Measurements from ENCODE around the gene STIMATE.

The STIMATE gene

DNA sequence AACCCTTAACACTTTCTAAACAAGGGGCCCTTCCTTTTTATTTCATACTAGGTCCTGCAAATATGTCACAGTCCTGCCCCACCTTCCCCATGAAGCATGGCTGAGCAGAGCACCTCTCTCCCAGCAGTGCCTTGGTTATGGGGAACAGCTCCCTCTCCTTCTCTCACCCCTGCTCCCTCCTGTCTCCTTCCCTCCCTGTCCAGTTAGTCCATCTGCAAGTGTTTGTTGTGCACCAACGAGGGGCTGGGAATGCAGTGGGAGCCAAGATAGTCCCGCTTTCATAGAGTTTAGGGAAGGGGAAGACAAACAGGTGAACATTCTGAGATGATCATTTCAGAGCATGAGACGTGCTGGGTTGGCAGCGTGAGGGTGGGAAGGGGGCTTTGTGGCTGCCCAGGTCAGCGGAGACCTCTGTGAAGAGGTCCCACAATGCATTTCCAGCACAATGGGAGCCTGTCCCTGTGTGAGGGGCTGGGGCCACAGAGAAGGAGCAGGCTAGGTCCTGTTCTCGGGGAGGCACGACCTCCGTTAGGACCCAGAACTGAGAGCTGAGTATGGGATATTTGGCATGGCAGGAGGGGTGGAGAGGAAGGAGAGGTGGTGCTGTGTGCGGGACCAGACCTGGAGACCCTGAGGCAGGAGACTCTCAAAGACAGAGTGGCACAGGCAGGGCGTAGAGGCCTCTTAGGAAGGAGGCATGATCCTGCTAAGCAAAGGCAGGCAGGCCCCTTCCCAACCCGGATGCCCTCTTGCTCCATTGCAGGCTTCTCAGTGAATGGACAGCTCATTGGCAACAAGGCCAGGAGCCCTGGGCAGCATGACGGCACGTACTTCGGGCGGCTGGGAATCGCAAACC is 108.2 kb downstream of the STIMATE start:
- no peak for DNase-seq

DNA sequence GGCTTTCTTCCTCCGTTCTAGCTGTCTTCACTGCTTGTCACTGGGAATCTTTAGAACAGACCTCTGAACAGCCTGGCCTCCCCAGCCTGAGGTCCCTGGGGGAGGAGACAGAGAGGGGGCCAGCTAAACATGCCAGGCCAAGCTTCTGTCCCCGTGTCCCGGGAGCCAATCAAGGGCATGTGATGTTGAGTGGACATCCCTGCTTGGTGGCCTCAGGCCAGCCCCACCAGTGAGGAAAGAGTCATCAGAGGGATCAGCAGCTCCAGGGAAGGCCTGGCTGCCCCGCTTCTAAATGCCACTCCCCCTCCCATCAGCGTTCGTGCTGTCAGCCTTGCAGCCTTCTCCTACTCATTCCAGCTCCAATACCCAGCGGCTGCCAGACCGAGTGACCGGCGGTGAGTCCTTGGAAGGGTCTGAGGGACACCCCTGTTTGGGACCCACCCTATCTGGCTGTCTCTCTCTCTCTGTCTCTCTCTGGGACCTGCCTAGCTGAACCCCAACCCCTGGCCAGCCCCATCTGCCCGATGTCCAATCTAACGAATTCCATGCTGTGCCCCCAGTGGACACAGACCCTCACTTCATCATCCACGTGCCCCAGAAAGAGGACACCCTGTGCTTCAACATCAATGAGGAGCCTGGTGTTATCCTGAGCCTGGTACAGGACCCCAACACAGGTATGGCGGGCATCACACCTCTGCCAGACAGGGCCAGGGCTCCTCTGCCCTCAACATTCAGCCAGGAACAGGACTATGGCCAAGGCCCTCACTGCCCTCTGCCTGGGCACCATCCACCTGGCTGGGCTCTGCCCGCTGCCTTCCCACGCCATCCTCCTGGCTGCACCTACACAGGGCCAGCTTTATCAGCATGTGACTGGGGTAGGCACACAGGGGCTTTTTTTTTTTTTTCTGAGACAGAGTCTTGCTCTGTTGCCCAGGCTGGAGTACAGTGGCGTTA is 109.4 kb downstream of the STIMATE start:
- DNase-seq, result no peak

DNA sequence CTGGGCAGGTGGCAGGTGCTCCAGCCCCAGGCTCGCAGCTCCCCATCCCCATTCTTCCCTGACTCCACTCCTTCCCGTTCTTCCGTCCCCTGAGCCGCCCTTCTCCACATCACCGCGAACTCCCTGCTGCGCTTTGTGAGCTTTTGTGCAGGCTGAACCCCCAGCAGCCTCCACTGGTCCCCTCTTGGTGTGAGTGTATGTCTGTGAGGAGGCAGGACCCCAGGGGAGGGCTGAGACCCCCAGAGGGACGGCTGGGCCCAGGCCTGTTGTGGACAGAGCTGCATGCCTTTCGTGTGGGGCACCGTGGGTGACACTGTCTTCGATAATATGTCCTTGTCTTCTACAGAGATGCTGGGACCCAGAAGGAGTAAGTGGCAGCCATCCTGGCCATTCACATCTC is 110.1 kb downstream of the STIMATE start:
- no peak for DNase-seq
